HL-60 (cell line): Measurements from ENCODE around the gene MYL9.

ENCODE experiments used
- GABPA ChIP-seq: IDR thresholded peaks from 2 replicates; pipeline ENCODE4 v1.6.1; 2012; ENCODE audit warnings: low read depth
- POLR2AphosphoS5 ChIP-seq: IDR thresholded peaks from 2 replicates; pipeline ENCODE4 v1.6.1; 2012; ENCODE audit warnings: low read depth
- SPI1 ChIP-seq: IDR thresholded peaks from 2 replicates; pipeline ENCODE4 v1.6.1; 2012; ENCODE audit warnings: low read depth, mild to moderate bottlenecking, borderline replicate concordance
- TF ChIP-seq, protein P1 (sequence below): IDR thresholded peaks from one replicate; pipeline ENCODE4 v1.5.1; 2011; ENCODE audit warnings: low read length, control low read depth, inconsistent platforms; ENCODE audit not compliant: insufficient read depth
- TF ChIP-seq, protein P2 (sequence below): IDR thresholded peaks from 2 replicates; pipeline ENCODE4 v1.6.1; 2012; ENCODE audit warnings: low read depth; ENCODE audit not compliant: insufficient replicate concordance

DNA sequence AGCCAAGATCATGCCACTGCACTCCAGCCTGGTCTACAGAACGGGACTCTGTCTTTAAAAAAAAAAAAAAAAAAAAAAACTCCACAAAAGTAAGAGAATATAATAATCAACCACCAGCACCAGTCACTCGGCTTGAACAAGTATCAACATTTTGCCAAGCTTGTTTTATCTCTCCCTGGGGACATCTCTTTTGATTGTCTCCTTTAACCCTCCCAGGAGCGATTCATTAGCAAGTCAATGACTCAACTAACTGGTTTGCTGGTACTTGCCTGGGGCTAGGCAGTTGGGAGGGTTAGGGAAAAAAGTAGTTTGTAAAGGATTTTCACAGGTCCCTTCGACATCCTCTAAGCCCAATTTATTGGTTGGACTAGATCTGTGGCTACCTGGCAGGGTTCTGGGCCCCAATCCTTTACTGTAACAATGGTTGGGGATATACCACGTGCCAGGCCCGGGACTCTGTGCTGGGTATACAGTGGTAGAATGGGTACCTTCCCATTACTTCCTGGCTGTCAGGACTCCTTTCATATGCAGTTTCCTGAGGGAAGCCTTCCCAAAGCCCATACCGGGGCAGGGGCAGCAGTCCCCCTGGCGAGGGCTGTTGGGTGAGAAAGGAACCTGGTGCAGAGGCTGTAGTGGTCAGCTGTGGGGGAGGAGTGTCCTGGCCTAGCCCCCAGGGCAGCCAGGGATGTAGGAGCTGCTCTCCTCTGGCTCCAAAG is 44.2 kb downstream of the MYL9 start:
- TF ChIP-seq, protein P1, sequence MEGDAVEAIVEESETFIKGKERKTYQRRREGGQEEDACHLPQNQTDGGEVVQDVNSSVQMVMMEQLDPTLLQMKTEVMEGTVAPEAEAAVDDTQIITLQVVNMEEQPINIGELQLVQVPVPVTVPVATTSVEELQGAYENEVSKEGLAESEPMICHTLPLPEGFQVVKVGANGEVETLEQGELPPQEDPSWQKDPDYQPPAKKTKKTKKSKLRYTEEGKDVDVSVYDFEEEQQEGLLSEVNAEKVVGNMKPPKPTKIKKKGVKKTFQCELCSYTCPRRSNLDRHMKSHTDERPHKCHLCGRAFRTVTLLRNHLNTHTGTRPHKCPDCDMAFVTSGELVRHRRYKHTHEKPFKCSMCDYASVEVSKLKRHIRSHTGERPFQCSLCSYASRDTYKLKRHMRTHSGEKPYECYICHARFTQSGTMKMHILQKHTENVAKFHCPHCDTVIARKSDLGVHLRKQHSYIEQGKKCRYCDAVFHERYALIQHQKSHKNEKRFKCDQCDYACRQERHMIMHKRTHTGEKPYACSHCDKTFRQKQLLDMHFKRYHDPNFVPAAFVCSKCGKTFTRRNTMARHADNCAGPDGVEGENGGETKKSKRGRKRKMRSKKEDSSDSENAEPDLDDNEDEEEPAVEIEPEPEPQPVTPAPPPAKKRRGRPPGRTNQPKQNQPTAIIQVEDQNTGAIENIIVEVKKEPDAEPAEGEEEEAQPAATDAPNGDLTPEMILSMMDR, result no peak
- TF ChIP-seq, protein P2, sequence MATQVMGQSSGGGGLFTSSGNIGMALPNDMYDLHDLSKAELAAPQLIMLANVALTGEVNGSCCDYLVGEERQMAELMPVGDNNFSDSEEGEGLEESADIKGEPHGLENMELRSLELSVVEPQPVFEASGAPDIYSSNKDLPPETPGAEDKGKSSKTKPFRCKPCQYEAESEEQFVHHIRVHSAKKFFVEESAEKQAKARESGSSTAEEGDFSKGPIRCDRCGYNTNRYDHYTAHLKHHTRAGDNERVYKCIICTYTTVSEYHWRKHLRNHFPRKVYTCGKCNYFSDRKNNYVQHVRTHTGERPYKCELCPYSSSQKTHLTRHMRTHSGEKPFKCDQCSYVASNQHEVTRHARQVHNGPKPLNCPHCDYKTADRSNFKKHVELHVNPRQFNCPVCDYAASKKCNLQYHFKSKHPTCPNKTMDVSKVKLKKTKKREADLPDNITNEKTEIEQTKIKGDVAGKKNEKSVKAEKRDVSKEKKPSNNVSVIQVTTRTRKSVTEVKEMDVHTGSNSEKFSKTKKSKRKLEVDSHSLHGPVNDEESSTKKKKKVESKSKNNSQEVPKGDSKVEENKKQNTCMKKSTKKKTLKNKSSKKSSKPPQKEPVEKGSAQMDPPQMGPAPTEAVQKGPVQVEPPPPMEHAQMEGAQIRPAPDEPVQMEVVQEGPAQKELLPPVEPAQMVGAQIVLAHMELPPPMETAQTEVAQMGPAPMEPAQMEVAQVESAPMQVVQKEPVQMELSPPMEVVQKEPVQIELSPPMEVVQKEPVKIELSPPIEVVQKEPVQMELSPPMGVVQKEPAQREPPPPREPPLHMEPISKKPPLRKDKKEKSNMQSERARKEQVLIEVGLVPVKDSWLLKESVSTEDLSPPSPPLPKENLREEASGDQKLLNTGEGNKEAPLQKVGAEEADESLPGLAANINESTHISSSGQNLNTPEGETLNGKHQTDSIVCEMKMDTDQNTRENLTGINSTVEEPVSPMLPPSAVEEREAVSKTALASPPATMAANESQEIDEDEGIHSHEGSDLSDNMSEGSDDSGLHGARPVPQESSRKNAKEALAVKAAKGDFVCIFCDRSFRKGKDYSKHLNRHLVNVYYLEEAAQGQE, result no peak
- no peak for TF ChIP-seq POLR2AphosphoS5
- TF ChIP-seq SPI1, result no peak
- TF ChIP-seq GABPA, result no peak
